ENCODE measurements around the gene TAF1C. TPM values are rescaled to one million over a fixed set of nuclear protein-coding genes. Genes with fewer than 3 reads are reported as not detected.

The TAF1C gene
- total RNA-seq, 1 donor from 2014 or later = 14.1 TPM

GRCh38 chr16:84150926-84151325, 35.9 kb downstream of the TAF1C start:
- H3K4me3 ChIP-seq (ENCODE audit: low read length in 3 of 3) = no peak overlapping the region
- H3K27me3 ChIP-seq (ENCODE audit: control insufficient read depth in 3 of 3, insufficient read depth in 3 of 3, low read length in 3 of 3) = no peaks in the 10 kb centered on the region
- no peaks in the 10 kb centered on the region for H3K4me1 ChIP-seq (ENCODE audit: control insufficient read depth in 3 of 3, insufficient read depth in 3 of 3, low read length in 3 of 3)
- H3K9ac ChIP-seq (ENCODE audit: low read depth in 1 of 3, low read length in 3 of 3) = no peak overlapping the region
- H3K9me3 ChIP-seq (ENCODE audit: control insufficient read depth in 3 of 3, low read length in 3 of 3) = no peaks in the 10 kb centered on the region
- H3K27ac ChIP-seq (ENCODE audit: low read depth, low read length) = no peak overlapping the region
- no peaks in the 10 kb centered on the region for H3K36me3 ChIP-seq (ENCODE audit: control insufficient read depth in 3 of 3, insufficient read depth in 3 of 3, low read length in 3 of 3)

GRCh38 chr16:84144859-84145639, 41.8 kb downstream of the TAF1C start, which contains the start of the genes DNAAF1 and HSDL1:
TSS of gene DNAAF1 (plus strand) at chr16:84145308. CDS start at chr16:84145441, 133 bp downstream.
TSS of gene HSDL1 (minus strand) at chr16:84145177. CDS start at chr16:84131321, 13,856 bp downstream.
- H3K9me3 ChIP-seq (ENCODE audit: control insufficient read depth in 3 of 3, low read length in 3 of 3) = no peaks in the 10 kb centered on the region
- peak within 1 kb of the TSS; percentile 78 to 92 (median 87) for H3K4me3 ChIP-seq (ENCODE audit: low read length in 3 of 3)
- peak within 1 kb of the TSS; percentile 66 for H3K27ac ChIP-seq (ENCODE audit: low read depth, low read length)
- H3K4me1 ChIP-seq (ENCODE audit: control insufficient read depth in 3 of 3, insufficient read depth in 3 of 3, low read length in 3 of 3) = peaks cover 10 to 20% (median 16%) of the 10 kb centered on the region in 3 donors
- H3K27me3 ChIP-seq (ENCODE audit: control insufficient read depth in 3 of 3, insufficient read depth in 3 of 3, low read length in 3 of 3) = no peaks in the 10 kb centered on the region
- no peaks in the 10 kb centered on the region for H3K36me3 ChIP-seq (ENCODE audit: control insufficient read depth in 3 of 3, insufficient read depth in 3 of 3, low read length in 3 of 3)
- H3K9ac ChIP-seq (ENCODE audit: low read depth in 1 of 3, low read length in 3 of 3) = peak within 1 kb of the TSS; percentile 70 to 85 (median 79)

GRCh38 chr16:84144209-84144858, 42.5 kb downstream of the TAF1C start:
- peak overlapping the region; percentile 66 for H3K27ac ChIP-seq (ENCODE audit: low read depth, low read length)
- peak overlapping the region; percentile 70 to 85 (median 79) for H3K9ac ChIP-seq (ENCODE audit: low read depth in 1 of 3, low read length in 3 of 3)
- H3K27me3 ChIP-seq (ENCODE audit: control insufficient read depth in 3 of 3, insufficient read depth in 3 of 3, low read length in 3 of 3) = no peaks in the 10 kb centered on the region
- peaks cover 0 to 2% (median 0%) of the 10 kb centered on the region in 3 donors for H3K36me3 ChIP-seq (ENCODE audit: control insufficient read depth in 3 of 3, insufficient read depth in 3 of 3, low read length in 3 of 3)
- H3K9me3 ChIP-seq (ENCODE audit: control insufficient read depth in 3 of 3, low read length in 3 of 3) = no peaks in the 10 kb centered on the region
- peaks cover 12 to 25% (median 19%) of the 10 kb centered on the region in 3 donors for H3K4me1 ChIP-seq (ENCODE audit: control insufficient read depth in 3 of 3, insufficient read depth in 3 of 3, low read length in 3 of 3)
- H3K4me3 ChIP-seq (ENCODE audit: low read length in 3 of 3) = peak overlapping the region; percentile 68 to 92 (median 87)

- Histone ChIP-seq H3K27me3 (ENCODE audit: control insufficient read depth in 3 of 3, insufficient read depth in 3 of 3, low read length in 3 of 3) (no peaks in the 10 kb centered on the region), H3K4me3 (ENCODE audit: low read length in 3 of 3) (peak overlapping the region; percentile 68 to 92 (median 87)), H3K36me3 (ENCODE audit: control insufficient read depth in 3 of 3, insufficient read depth in 3 of 3, low read length in 3 of 3) (peaks cover 0 to 2% (median 0%) of the 10 kb centered on the region in 3 donors), H3K9ac (ENCODE audit: low read depth in 1 of 3, low read length in 3 of 3) (peak overlapping the region; percentile 70 to 85 (median 79)), H3K4me1 (ENCODE audit: control insufficient read depth in 3 of 3, insufficient read depth in 3 of 3, low read length in 3 of 3) (peaks cover 17 to 29% (median 25%) of the 10 kb centered on the region in 3 donors), H3K9me3 (ENCODE audit: control insufficient read depth in 3 of 3, low read length in 3 of 3) (no peaks in the 10 kb centered on the region), H3K27ac (ENCODE audit: low read depth, low read length) (no peak overlapping the region)
Measured at GRCh38 chr16:84143784-84144199, 43.1 kb downstream of the TAF1C start.

GRCh38 chr16:84143081-84143480, 43.8 kb downstream of the TAF1C start:
- no peak overlapping the region for H3K4me3 ChIP-seq (ENCODE audit: low read length in 3 of 3)
- no peaks in the 10 kb centered on the region for H3K9me3 ChIP-seq (ENCODE audit: control insufficient read depth in 3 of 3, low read length in 3 of 3)
- H3K36me3 ChIP-seq (ENCODE audit: control insufficient read depth in 3 of 3, insufficient read depth in 3 of 3, low read length in 3 of 3) = peaks cover 0 to 2% (median 0%) of the 10 kb centered on the region in 3 donors
- no peak overlapping the region for H3K27ac ChIP-seq (ENCODE audit: low read depth, low read length)
- H3K4me1 ChIP-seq (ENCODE audit: control insufficient read depth in 3 of 3, insufficient read depth in 3 of 3, low read length in 3 of 3) = peaks cover 18 to 29% (median 27%) of the 10 kb centered on the region in 3 donors
- H3K27me3 ChIP-seq (ENCODE audit: control insufficient read depth in 3 of 3, insufficient read depth in 3 of 3, low read length in 3 of 3) = no peaks in the 10 kb centered on the region
- no peak overlapping the region for H3K9ac ChIP-seq (ENCODE audit: low read depth in 1 of 3, low read length in 3 of 3)

- Histone ChIP-seq H3K4me3 (ENCODE audit: low read length in 3 of 3) (no peak overlapping the region), H3K9ac (ENCODE audit: low read depth in 1 of 3, low read length in 3 of 3) (no peak overlapping the region), H3K27me3 (ENCODE audit: control insufficient read depth in 3 of 3, insufficient read depth in 3 of 3, low read length in 3 of 3) (no peaks in the 10 kb centered on the region), H3K9me3 (ENCODE audit: control insufficient read depth in 3 of 3, low read length in 3 of 3) (no peaks in the 10 kb centered on the region), H3K36me3 (ENCODE audit: control insufficient read depth in 3 of 3, insufficient read depth in 3 of 3, low read length in 3 of 3) (peaks cover 0 to 2% (median 0%) of the 10 kb centered on the region in 3 donors), H3K27ac (ENCODE audit: low read depth, low read length) (no peak overlapping the region), H3K4me1 (ENCODE audit: control insufficient read depth in 3 of 3, insufficient read depth in 3 of 3, low read length in 3 of 3) (peaks cover 21 to 32% (median 29%) of the 10 kb centered on the region in 3 donors)
Measured at GRCh38 chr16:84141143-84141670, 45.6 kb downstream of the TAF1C start.

- peaks cover 16 to 28% (median 24%) of the 10 kb centered on the region in 3 donors for H3K4me1 ChIP-seq (ENCODE audit: control insufficient read depth in 3 of 3, insufficient read depth in 3 of 3, low read length in 3 of 3)
- H3K4me3 ChIP-seq (ENCODE audit: low read length in 3 of 3) = peak overlapping the region in 1 of 3 donors; percentile 41
- peak overlapping the region; percentile 67 for H3K27ac ChIP-seq (ENCODE audit: low read depth, low read length)
- peak overlapping the region in 2 of 3 donors; percentile 3 to 33 for H3K9ac ChIP-seq (ENCODE audit: low read depth in 1 of 3, low read length in 3 of 3)
- H3K36me3 ChIP-seq (ENCODE audit: control insufficient read depth in 3 of 3, insufficient read depth in 3 of 3, low read length in 3 of 3) = peaks cover 0 to 2% (median 0%) of the 10 kb centered on the region in 3 donors
- no peaks in the 10 kb centered on the region for H3K27me3 ChIP-seq (ENCODE audit: control insufficient read depth in 3 of 3, insufficient read depth in 3 of 3, low read length in 3 of 3)
- no peaks in the 10 kb centered on the region for H3K9me3 ChIP-seq (ENCODE audit: control insufficient read depth in 3 of 3, low read length in 3 of 3)
Measured at GRCh38 chr16:84139628-84140258, 47.1 kb downstream of the TAF1C start.

GRCh38 chr16:84138824-84139627, 47.8 kb downstream of the TAF1C start:
- peaks cover 12 to 24% (median 19%) of the 10 kb centered on the region in 3 donors for H3K4me1 ChIP-seq (ENCODE audit: control insufficient read depth in 3 of 3, insufficient read depth in 3 of 3, low read length in 3 of 3)
- H3K9ac ChIP-seq (ENCODE audit: low read depth in 1 of 3, low read length in 3 of 3) = peak overlapping the region; percentile 3 to 77 (median 75)
- peak overlapping the region; percentile 41 to 66 (median 52) for H3K4me3 ChIP-seq (ENCODE audit: low read length in 3 of 3)
- H3K27me3 ChIP-seq (ENCODE audit: control insufficient read depth in 3 of 3, insufficient read depth in 3 of 3, low read length in 3 of 3) = no peaks in the 10 kb centered on the region
- H3K9me3 ChIP-seq (ENCODE audit: control insufficient read depth in 3 of 3, low read length in 3 of 3) = no peaks in the 10 kb centered on the region
- peak overlapping the region; percentile 67 for H3K27ac ChIP-seq (ENCODE audit: low read depth, low read length)
- peaks cover 0 to 2% (median 0%) of the 10 kb centered on the region in 3 donors for H3K36me3 ChIP-seq (ENCODE audit: control insufficient read depth in 3 of 3, insufficient read depth in 3 of 3, low read length in 3 of 3)

GRCh38 chr16:84138500-84138823, 48.4 kb downstream of the TAF1C start:
- H3K9me3 ChIP-seq (ENCODE audit: control insufficient read depth in 3 of 3, low read length in 3 of 3) = no peaks in the 10 kb centered on the region
- peak overlapping the region; percentile 67 for H3K27ac ChIP-seq (ENCODE audit: low read depth, low read length)
- peak overlapping the region; percentile 41 to 66 (median 52) for H3K4me3 ChIP-seq (ENCODE audit: low read length in 3 of 3)
- H3K9ac ChIP-seq (ENCODE audit: low read depth in 1 of 3, low read length in 3 of 3) = peak overlapping the region; percentile 3 to 77 (median 75)
- peaks cover 10 to 23% (median 18%) of the 10 kb centered on the region in 3 donors for H3K4me1 ChIP-seq (ENCODE audit: control insufficient read depth in 3 of 3, insufficient read depth in 3 of 3, low read length in 3 of 3)
- H3K27me3 ChIP-seq (ENCODE audit: control insufficient read depth in 3 of 3, insufficient read depth in 3 of 3, low read length in 3 of 3) = no peaks in the 10 kb centered on the region
- peaks cover 0 to 2% (median 0%) of the 10 kb centered on the region in 3 donors for H3K36me3 ChIP-seq (ENCODE audit: control insufficient read depth in 3 of 3, insufficient read depth in 3 of 3, low read length in 3 of 3)

Measured in skeletal muscle tissue (tissue), 4 donors.